ENCODE data around the gene GAL3ST1. TPM values are rescaled to one million over a fixed set of nuclear protein-coding genes. Genes with fewer than 3 reads are reported as not detected.
A peak's percentile ranks its signal among the peaks of the same experiment; 100 is the strongest.

The GAL3ST1 gene
- total and polyA plus RNA-seq, 2 donors (not counting 1 experiment from before 2014, with no cell fraction given): 0.06 to 0.17 TPM

- no peaks in the 10 kb centered on the region for H3K36me3 ChIP-seq (ENCODE audit: control insufficient read depth, insufficient read depth, low read length)
- H3K9me3 ChIP-seq (ENCODE audit: control insufficient read depth, insufficient read depth, low read depth, low read length): no peaks in the 10 kb centered on the region
- no peaks in the 10 kb centered on the region for H4K20me1 ChIP-seq (ENCODE audit: control insufficient read depth, extremely low read depth, insufficient read depth, low read length)
- no peaks in the 10 kb centered on the region for H3K27me3 ChIP-seq (ENCODE audit: control insufficient read depth, insufficient read depth, low read length)
- H3K27ac ChIP-seq (ENCODE audit: insufficient read depth, low read length): no peak overlapping the region
- no peak for DNase-seq (ENCODE audit: low read depth in 2 of 2)
- H3K9ac ChIP-seq (ENCODE audit: insufficient read depth, low read length): no peak overlapping the region
- no peaks in the 10 kb centered on the region for H3K79me2 ChIP-seq (ENCODE audit: control insufficient read depth, insufficient read depth, low read length)
- peaks cover 18% of the 10 kb centered on the region for H3K4me1 ChIP-seq (ENCODE audit: control insufficient read depth, extremely low read depth, insufficient read depth, low read length)
- no peak overlapping the region for H2AFZ ChIP-seq (ENCODE audit: low read length)
- no peak overlapping the region for H3K4me2 ChIP-seq (ENCODE audit: extremely low read depth, insufficient read depth, low read length)
- H3K4me3 ChIP-seq (replicated peaks in 1 of 4; ENCODE audit: control extremely low read depth in 1 of 4, insufficient read depth in 1 of 4, low read depth in 3 of 4, low read length in 4 of 4): no peak overlapping the region
- TF ChIP-seq EZH2 (IDR thresholded peaks at IDR 0.05; ENCODE audit: low read length, missing control alignments) (no peak), CTCF (conservative IDR thresholded peaks at IDR 0.05 in 1 of 2, IDR thresholded peaks at IDR 0.05 in 1 of 2; ENCODE audit: low read depth in 1 of 2, low read length in 2 of 2) (no peak)
Measured at GRCh38 chr22:30603801-30604200, 29.3 kb upstream of the GAL3ST1 start.

- no peak overlapping the region for H3K4me2 ChIP-seq (ENCODE audit: extremely low read depth, insufficient read depth, low read length)
- H3K27ac ChIP-seq (ENCODE audit: insufficient read depth, low read length): no peak overlapping the region
- peaks cover 9% of the 10 kb centered on the region for H3K4me1 ChIP-seq (ENCODE audit: control insufficient read depth, extremely low read depth, insufficient read depth, low read length)
- no peaks in the 10 kb centered on the region for H3K27me3 ChIP-seq (ENCODE audit: control insufficient read depth, insufficient read depth, low read length)
- H3K36me3 ChIP-seq (ENCODE audit: control insufficient read depth, insufficient read depth, low read length): no peaks in the 10 kb centered on the region
- no peaks in the 10 kb centered on the region for H4K20me1 ChIP-seq (ENCODE audit: control insufficient read depth, extremely low read depth, insufficient read depth, low read length)
- H3K4me3 ChIP-seq (replicated peaks in 1 of 4; ENCODE audit: control extremely low read depth in 1 of 4, insufficient read depth in 1 of 4, low read depth in 3 of 4, low read length in 4 of 4): no peak overlapping the region
- H2AFZ ChIP-seq (ENCODE audit: low read length): no peak overlapping the region
- H3K79me2 ChIP-seq (ENCODE audit: control insufficient read depth, insufficient read depth, low read length): no peaks in the 10 kb centered on the region
- no peak overlapping the region for H3K9ac ChIP-seq (ENCODE audit: insufficient read depth, low read length)
- no peak for TF ChIP-seq EZH2 (IDR thresholded peaks at IDR 0.05; ENCODE audit: low read length, missing control alignments)
- peak; percentile 10 to 42 for TF ChIP-seq CTCF (conservative IDR thresholded peaks at IDR 0.05 in 1 of 2, IDR thresholded peaks at IDR 0.05 in 1 of 2; ENCODE audit: low read depth in 1 of 2, low read length in 2 of 2)
- H3K9me3 ChIP-seq (ENCODE audit: control insufficient read depth, insufficient read depth, low read depth, low read length): no peaks in the 10 kb centered on the region
- DNase-seq (ENCODE audit: low read depth in 2 of 2): peak; percentile 23 to 35
Measured at GRCh38 chr22:30602049-30602448, 27.6 kb upstream of the GAL3ST1 start.

- no peaks in the 10 kb centered on the region for H3K27me3 ChIP-seq (ENCODE audit: control insufficient read depth, insufficient read depth, low read length)
- H3K4me3 ChIP-seq (replicated peaks in 1 of 4; ENCODE audit: control extremely low read depth in 1 of 4, insufficient read depth in 1 of 4, low read depth in 3 of 4, low read length in 4 of 4): no peak overlapping the region
- H4K20me1 ChIP-seq (ENCODE audit: control insufficient read depth, extremely low read depth, insufficient read depth, low read length): no peaks in the 10 kb centered on the region
- H3K4me2 ChIP-seq (ENCODE audit: extremely low read depth, insufficient read depth, low read length): no peak overlapping the region
- H3K27ac ChIP-seq (ENCODE audit: insufficient read depth, low read length): no peak overlapping the region
- H2AFZ ChIP-seq (ENCODE audit: low read length): no peak overlapping the region
- no peaks in the 10 kb centered on the region for H3K36me3 ChIP-seq (ENCODE audit: control insufficient read depth, insufficient read depth, low read length)
- TF ChIP-seq CTCF (conservative IDR thresholded peaks at IDR 0.05 in 1 of 2, IDR thresholded peaks at IDR 0.05 in 1 of 2; ENCODE audit: low read depth in 1 of 2, low read length in 2 of 2): no peak
- TF ChIP-seq EZH2 (IDR thresholded peaks at IDR 0.05; ENCODE audit: low read length, missing control alignments): no peak
- peaks cover 6% of the 10 kb centered on the region for H3K4me1 ChIP-seq (ENCODE audit: control insufficient read depth, extremely low read depth, insufficient read depth, low read length)
- no peak for DNase-seq (ENCODE audit: low read depth in 2 of 2)
- no peaks in the 10 kb centered on the region for H3K9me3 ChIP-seq (ENCODE audit: control insufficient read depth, insufficient read depth, low read depth, low read length)
- no peak overlapping the region for H3K9ac ChIP-seq (ENCODE audit: insufficient read depth, low read length)
- H3K79me2 ChIP-seq (ENCODE audit: control insufficient read depth, insufficient read depth, low read length): no peaks in the 10 kb centered on the region
Measured at GRCh38 chr22:30601464-30601863, 27.0 kb upstream of the GAL3ST1 start.
